NCI-H2107 treated with DMSO at 0.1 percent for 48 hours (cell line): ENCODE results near the gene ACSF3.
"Not testable (repeated sequence)": the region's sequence is repeated elsewhere in the genome, so short reads cannot be mapped to it uniquely, and the experiment has no call there.

Experiments
- DNase-seq: peaks from one replicate; lab custom pipeline; 2025; ENCODE audit not compliant: unreplicated experiment; lab: John Stamatoyannopoulos, UW

The ACSF3 gene

DNA sequence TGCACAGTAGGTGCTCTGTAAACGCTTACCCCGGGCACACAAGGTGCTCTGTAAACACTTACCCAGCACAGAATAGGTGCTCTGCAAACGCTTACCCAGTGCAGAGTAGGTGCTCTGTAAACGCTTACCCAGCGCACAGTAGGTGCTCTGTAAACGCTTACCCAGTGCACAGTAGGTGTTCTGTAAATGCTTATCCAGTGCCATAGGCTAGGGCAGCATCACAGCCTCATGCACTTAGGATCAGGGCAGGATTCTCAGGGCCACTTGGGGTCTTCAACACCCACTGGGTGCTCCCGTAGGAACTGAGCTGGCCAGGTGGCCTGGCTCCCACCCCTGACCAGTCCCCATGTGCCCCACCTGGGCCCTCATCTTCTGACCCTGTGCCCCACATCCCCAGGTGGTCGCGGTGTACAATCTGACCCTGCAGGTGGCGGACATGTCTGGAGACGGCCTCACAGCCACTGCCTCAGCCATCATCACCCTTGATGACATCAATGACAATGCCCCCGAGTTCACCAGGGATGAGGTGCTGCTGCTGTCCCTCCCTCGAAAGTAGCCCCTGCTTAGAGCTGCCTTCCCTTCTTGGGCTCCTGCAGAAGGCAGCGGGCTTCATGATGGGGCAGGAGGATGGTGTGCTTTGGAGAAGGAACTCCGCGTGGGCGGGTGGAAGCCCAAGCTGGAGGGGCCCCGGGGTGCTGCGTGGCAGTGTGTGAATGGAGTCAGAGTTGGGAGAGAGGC is 93.5 kb downstream of the ACSF3 start:
- no peak for DNase-seq

DNA sequence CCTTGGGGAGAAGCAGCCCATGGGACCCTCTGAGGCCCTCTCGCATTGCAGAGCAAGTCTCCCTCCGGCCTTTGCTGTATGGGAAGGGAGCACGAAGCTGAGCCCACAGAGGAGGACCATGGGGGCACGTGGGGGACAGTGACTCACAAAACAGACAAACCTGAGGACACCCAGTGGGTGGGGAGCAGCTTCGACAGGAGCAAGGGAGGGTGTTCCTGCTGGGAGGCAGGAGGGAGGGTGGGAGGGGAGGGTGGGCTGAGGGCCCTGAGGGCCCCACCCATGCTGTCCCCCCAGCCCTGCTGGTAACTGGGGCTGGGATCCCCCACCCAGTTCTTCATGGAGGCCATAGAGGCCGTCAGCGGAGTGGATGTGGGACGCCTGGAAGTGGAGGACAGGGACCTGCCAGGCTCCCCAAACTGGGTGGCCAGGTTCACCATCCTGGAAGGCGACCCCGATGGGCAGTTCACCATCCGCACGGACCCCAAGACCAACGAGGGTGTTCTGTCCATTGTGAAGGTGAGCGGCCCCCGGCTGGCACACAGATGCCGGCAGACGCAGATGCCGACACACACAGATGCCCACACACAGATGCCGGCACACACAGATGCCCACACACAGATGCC is 94.2 kb downstream of the ACSF3 start:
- DNase-seq, result no peak

DNA sequence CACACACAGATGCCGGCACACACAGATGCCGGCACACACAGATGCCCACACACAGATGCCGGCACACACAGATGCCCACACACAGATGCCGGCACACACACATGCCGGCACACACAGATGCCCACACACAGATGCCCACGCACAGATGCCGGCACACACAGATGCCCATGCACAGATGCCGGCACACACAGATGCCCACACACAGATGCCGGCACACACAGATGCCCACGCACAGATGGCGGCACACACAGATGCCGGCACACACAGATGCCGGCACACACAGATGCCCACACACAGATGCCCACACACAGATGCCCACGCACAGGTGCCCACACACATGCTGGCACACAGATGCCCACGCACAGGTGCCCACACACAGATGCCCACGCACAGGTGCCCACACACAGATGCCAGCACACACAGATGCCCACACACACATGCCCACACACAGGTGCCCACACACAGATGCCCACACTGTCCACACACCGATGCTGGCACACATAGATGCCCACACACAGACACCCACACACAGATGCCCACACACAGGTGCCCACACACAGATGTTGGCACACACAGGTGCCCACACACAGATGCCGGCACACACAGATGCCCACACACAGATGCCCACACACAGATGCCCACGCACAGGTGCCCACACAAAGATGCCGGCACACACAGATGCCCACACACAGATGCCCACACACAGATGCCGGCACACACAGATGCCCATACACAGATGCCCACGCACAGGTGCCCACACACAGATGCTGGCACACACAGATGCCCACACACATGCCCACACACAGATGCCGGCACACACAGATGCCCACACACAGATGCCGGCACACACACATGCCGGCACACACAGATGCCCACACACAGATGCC is 95.1 kb downstream of the ACSF3 start:
- DNase-seq, result not testable (repeated sequence)

DNA sequence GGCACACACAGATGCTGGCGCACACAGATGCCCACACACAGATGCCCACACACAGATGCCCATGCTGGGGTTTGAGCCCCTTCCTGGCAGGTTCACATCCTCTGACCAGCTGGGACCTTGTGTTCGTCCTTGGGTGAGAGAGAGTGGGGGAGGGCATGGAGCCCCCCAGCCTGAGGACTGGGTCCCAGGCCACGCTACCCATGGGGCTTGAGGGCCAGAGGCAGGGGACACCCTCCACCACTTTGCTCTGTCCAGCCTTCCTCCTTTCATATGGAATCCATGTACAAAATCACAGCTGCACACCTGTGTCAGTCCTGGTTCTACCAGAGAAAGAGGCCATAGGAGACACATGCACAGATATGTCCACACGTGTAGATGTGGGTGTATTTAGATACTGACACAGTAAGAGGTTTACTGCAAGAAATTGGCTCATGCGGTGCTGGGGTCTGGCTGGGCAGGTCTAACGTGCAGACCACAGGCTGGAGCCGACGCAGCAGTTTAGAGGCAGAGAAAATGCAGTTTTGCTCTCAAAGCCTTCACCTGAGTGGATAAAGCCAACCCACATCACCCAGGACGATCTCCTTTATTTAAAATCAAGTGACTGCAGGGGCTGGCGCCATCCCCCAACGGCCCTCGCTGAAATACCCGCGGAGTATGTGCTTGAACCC is 95.8 kb downstream of the ACSF3 start:
- DNase-seq, result no peak

DNA sequence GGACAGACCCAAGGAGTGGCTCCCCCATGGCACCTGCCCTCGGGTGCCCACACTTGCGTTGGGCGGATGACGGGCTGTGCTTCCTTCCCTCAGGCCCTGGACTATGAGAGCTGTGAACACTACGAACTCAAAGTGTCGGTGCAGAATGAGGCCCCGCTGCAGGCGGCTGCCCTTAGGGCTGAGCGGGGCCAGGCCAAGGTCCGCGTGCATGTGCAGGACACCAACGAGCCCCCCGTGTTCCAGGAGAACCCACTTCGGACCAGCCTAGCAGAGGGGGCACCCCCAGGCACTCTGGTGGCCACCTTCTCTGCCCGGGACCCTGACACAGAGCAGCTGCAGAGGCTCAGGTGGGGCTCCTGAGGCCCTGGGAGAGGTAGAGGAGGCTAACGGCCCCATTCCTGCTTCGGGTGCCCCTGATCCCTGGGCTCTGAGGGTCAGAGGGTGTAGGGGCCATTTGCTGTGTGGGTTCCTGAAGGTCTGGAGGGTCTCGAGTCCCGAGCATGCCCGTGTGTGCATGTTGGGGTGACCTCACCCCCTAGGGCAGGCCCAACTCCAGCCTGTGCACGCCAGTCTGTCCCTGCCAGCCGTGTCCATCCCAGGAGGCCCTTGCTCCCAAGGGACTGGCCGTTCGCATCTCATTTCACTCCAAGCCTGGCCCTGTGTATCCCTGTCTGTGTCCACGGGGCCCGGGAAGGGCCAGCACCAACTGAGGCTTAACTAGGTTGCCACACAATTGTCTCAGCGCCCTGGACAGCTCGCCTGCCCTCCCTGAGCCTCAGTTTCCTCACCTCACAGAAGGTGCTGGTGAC is 96.7 kb downstream of the ACSF3 start:
- no peak for DNase-seq

GRCh38 chr16:89191033-89191900 is 97.6 kb downstream of the ACSF3 start:
- DNase-seq, result no peak

GRCh38 chr16:89191901-89192185 is 98.2 kb downstream of the ACSF3 start:
- no peak for DNase-seq

GRCh38 chr16:89192186-89192955 is 98.7 kb downstream of the ACSF3 start:
- not testable (repeated sequence) for DNase-seq

DNA sequence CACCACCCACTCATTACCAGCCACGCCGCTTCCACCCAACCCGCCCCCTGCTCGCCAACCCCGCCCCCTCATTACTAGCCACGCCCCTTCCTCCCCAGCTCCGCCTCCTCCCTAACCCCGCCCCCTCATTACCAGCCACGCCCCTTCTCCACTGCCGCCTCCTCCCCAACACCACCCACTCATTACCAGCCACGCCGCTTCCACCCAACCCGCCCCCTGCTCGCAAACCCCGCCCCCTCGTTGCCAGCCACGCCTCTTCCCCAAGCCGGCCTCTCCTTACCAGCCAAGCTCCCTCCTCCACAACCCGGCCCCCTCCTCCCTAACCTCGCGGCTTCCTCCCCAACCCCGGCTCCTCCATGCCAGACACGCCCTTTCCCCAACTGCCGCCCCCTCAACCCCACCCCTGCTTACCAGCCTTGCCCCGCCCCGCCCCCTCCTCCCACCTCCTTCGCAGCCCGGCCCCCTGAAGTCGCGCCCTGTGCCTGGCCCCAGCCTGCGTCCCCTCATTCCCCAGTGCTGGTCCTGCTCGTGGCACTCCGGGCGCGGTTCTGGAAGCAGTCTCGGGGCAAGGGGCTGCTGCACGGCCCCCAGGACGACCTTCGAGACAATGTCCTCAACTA is 99.4 kb downstream of the ACSF3 start:
- no peak for DNase-seq

DNA sequence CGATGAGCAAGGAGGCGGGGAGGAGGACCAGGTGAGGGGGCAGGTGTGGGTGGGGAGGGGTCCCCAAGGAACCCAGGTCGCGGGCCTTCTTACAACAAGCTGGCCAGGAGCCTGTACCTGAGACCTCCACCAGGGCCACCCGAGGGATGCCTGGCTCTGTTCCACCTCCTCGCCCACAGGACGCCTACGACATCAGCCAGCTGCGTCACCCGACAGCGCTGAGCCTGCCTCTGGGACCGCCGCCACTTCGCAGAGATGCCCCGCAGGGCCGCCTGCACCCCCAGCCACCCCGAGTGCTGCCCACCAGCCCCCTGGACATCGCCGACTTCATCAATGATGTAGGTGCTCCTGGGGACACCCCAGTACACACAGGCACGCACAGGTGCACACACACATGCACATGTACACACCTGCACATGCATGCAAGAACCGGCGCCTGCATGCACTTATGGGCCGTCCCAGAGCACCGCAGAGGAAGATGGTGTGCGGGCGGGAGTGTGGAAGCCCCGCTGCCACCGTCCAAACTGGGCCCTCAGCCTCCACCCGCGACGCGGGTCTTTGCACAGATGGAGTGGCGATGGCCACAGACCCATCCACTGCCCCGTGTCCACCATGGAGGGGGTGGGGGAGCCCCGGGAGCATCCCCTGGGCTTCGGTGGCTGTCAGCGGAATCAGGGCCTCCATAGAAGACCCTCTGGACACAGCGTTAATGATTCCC is 100.1 kb downstream of the ACSF3 start:
- DNase-seq, result no peak

DNA sequence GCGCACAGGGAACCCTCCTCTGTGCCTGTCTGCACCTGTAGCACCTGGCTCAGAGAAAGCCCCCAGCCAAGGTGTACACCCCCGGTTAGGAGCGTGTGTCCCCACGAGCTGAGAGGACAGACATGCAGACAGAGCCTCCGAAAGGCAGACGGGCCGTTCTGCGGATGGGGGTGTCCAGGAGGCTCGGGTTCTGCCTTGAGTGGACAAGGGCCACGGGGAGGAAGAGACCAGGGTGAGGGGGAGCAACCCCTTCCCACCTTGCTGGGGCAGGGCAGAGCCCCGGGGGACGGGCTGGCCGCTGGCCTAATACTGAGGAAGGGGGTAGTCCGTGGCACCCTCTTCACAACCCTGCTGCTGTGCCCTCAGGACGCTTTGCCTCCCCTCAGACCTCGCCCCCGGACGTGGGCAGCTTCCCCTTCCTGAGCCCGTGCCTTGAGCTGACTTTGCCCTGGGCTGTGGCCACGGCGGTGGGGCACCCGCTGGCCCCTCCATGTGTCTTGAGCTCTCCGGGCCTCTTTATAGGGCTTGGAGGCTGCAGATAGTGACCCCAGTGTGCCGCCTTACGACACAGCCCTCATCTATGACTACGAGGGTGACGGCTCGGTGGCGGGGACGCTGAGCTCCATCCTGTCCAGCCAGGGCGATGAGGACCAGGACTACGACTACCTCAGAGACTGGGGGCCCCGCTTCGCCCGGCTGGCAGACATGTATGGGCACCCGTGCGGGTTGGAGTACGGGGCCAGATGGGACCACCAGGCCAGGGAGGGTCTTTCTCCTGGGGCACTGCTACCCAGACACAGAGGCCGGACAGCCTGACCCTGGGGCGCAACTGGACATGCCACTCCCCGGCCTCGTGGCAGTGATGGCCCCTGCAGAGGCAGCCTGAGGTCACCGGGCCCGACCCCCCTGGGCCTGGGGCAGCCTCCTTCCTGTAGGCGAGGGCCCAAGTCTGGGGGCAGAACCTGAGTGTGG is 101.0 kb downstream of the ACSF3 start:
- no peak for DNase-seq

DNA sequence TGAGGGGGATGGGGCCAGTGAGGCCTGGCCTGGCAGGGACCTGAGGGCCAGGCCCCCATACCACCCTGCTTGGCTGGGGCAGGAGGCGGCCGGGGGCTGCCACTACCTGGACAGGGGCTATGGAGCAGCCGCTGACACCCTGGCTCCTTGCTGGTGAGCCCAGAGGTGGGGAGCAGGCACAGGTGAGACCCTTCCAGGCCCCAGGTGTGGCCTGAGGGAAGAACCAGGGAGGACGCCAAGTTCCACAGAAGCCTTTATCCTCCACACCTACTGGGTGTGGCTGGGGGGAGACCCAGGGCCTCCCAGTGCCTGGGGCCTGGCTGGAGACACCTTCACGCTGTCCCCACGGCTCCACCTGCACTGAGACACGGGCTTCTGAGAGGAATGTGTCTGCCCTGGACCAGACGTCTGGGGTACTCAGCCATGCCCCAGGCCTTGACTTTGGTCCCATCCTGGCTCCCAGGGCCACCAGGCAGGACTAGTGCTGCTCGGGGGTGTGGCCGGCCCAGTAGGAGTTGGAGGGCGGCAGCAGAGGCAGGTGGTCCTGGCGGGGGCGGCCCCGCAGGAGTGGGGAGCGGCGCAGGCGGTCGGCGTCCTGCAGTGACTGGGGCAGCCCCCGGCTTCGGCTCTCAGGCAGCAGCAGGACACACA is 102.0 kb downstream of the ACSF3 start:
- no peak for DNase-seq

DNA sequence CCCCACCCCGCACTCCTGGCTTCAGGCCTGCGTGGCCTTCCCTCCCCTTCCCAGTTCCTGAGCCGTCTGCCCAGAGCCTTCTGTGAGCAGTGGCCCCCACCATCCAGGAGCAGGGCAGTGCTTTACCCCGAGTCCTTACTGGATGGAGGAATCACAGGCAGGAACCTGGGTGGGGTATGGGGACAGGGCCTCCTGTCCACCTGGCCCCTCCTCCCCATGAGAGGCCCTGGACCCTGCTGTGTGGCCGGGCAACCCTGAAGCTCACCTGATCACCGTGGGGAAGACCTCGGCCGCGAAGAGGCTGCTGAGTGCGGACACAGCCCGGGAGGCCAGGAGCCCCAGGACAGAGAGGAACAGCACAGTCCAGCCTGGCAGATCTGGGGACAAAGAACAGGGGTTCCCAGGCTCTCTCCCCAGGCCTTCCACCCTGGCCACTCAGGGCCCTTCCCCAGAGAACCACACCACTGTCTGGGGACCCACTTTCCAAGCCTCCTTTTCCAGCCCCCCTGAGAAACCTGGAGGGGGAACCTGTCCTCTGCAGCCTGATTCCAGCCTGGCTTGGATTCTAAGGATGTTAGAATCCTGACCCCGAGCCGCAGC is 103.5 kb downstream of the ACSF3 start:
- no peak for DNase-seq

- DNase-seq, result no peak
Observed at GRCh38 chr16:89197633-89198416, 104.2 kb downstream of the ACSF3 start.
